ENCODE data around the gene PDCD1. TPM values are rescaled to one million over a fixed set of nuclear protein-coding genes. Genes with fewer than 3 reads are reported as not detected.

The PDCD1 gene
- polyA plus RNA-seq, 1 donor (not counting 4 experiments of a cell fraction or from before 2014, with no cell fraction given) = not detected

DNA sequence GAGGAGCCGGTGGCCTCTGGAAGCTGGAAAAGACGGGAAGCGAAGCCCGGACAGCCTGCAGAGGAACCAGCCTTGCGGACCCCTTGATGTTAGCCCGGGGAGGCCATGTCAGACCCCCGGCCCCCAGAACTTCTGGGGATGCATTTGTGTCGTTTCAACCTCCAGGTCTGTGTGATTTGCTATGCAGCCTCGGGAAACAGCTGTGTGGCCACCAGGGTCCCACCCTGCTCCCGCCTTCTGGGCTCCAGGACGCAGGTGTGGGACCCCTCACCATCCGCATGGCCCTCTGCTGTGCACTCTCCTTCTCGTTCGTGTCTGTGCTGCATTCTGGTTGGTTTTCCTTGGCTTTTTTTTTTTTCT, 36.5 kb downstream of the PDCD1 start:
- H3K79me2 ChIP-seq (ENCODE audit: control insufficient read depth, insufficient read depth, low read length) = no peaks in the 10 kb centered on the region
- peaks cover 5% of the 10 kb centered on the region for H3K27me3 ChIP-seq (ENCODE audit: control insufficient read depth, extremely low read depth, insufficient read depth, low read length)
- no peaks in the 10 kb centered on the region for H3K4me1 ChIP-seq (ENCODE audit: control insufficient read depth, extremely low read depth, insufficient read depth, low read length)
- H3K9me3 ChIP-seq (ENCODE audit: control insufficient read depth, low read depth, low read length) = peaks cover 4% of the 10 kb centered on the region
- H3K27ac ChIP-seq (ENCODE audit: control insufficient read depth, insufficient read depth, low read length) = no peak overlapping the region
- no peaks in the 10 kb centered on the region for H3K36me3 ChIP-seq (ENCODE audit: control insufficient read depth in 2 of 2, extremely low read depth in 1 of 2, insufficient read depth in 2 of 2, low read length in 2 of 2)
- H4K20me1 ChIP-seq (ENCODE audit: control insufficient read depth, extremely low read depth, insufficient read depth, low read length) = no peaks in the 10 kb centered on the region
- no peak overlapping the region for H3K4me3 ChIP-seq (ENCODE audit: control insufficient read depth in 2 of 3, extremely low read depth in 1 of 3, insufficient read depth in 2 of 3, low read depth in 1 of 3, low read length in 3 of 3)
- dilution Hi-C loops (cut with MboI; ENCODE audit: extremely low pct_ligation_motif_present, low sequenced_read_pairs) = no loop called here
- FAIRE-seq (no peak), DNase-seq (ENCODE audit: low read depth, low spot score) (no peak)
- no peak overlapping the region for H2AFZ ChIP-seq (ENCODE audit: control insufficient read depth, low read length)
- TF ChIP-seq EZH2 (IDR thresholded peaks at IDR 0.05; ENCODE audit: low read length) = no peak
- TF ChIP-seq, protein P1, sequence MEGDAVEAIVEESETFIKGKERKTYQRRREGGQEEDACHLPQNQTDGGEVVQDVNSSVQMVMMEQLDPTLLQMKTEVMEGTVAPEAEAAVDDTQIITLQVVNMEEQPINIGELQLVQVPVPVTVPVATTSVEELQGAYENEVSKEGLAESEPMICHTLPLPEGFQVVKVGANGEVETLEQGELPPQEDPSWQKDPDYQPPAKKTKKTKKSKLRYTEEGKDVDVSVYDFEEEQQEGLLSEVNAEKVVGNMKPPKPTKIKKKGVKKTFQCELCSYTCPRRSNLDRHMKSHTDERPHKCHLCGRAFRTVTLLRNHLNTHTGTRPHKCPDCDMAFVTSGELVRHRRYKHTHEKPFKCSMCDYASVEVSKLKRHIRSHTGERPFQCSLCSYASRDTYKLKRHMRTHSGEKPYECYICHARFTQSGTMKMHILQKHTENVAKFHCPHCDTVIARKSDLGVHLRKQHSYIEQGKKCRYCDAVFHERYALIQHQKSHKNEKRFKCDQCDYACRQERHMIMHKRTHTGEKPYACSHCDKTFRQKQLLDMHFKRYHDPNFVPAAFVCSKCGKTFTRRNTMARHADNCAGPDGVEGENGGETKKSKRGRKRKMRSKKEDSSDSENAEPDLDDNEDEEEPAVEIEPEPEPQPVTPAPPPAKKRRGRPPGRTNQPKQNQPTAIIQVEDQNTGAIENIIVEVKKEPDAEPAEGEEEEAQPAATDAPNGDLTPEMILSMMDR (optimal IDR thresholded peaks at IDR 0.05 in 1 of 3, IDR thresholded peaks at IDR 0.05 in 1 of 3, conservative IDR thresholded peaks at IDR 0.05 in 1 of 3; ENCODE audit: extremely low read depth in 1 of 3, insufficient read depth in 2 of 3, low read length in 3 of 3) = no peak
- no peaks in the 10 kb centered on the region for H3K9me1 ChIP-seq (ENCODE audit: control insufficient read depth, extremely low read depth, insufficient read depth, low read length)
- no peak overlapping the region for H3K9ac ChIP-seq (ENCODE audit: control insufficient read depth, extremely low read depth, insufficient read depth, low read length)
- no peak overlapping the region for H3K4me2 ChIP-seq (ENCODE audit: control insufficient read depth, extremely low read depth, insufficient read depth, low read depth, low read length)

DNA sequence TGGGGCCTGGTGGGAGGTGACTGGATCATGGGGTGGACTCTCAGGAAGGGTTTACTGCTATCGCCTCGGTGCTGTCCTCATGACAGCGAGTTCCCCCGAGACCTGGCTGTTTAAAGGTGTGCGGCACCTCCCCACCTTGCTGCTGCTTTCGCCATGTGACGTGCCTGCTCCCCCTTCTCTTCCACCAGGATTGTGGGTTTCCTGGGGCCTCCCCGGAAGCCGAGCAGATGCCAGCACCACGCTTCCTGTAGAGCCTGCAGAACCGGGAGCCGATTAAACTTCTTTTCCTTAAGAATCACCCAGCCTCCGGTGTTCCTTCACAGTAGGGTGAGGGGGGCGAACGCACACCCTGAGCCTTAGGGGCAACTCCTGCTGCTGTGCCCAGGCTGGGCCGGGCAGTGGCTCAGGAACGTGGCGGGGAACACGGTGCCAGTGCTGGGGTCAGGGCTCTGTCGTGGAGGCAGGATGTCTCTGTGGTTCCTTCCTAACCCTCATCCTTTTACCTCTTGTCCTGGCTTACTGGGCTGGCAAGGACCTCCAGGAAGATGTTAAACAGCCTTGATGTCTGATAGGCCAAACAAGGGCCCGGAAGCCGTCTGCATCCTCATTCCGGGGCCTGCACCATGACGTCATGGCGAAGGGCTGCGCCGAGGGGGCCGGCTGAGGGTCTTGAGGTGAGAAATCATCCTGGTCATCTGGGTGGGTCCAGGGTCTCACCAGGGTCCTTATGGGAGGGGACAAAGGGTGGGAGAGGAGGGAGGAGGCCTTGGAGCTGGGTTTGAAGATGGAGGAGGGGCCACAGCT, 37.0 kb downstream of the PDCD1 start:
- no peak overlapping the region for H3K4me3 ChIP-seq (ENCODE audit: control insufficient read depth in 2 of 3, extremely low read depth in 1 of 3, insufficient read depth in 2 of 3, low read depth in 1 of 3, low read length in 3 of 3)
- dilution Hi-C loops (cut with MboI; ENCODE audit: extremely low pct_ligation_motif_present, low sequenced_read_pairs) = no loop called here
- H3K27me3 ChIP-seq (ENCODE audit: control insufficient read depth, extremely low read depth, insufficient read depth, low read length) = peaks cover 11% of the 10 kb centered on the region

More for the DNA sequence above, 37.0 kb downstream of the PDCD1 start:
- Histone ChIP-seq H3K4me1 (ENCODE audit: control insufficient read depth, extremely low read depth, insufficient read depth, low read length) (no peaks in the 10 kb centered on the region), H3K27ac (ENCODE audit: control insufficient read depth, insufficient read depth, low read length) (no peak overlapping the region), H2AFZ (ENCODE audit: control insufficient read depth, low read length) (no peak overlapping the region), H3K9me1 (ENCODE audit: control insufficient read depth, extremely low read depth, insufficient read depth, low read length) (no peaks in the 10 kb centered on the region), H3K4me2 (ENCODE audit: control insufficient read depth, extremely low read depth, insufficient read depth, low read depth, low read length) (no peak overlapping the region), H3K79me2 (ENCODE audit: control insufficient read depth, insufficient read depth, low read length) (no peaks in the 10 kb centered on the region), H4K20me1 (ENCODE audit: control insufficient read depth, extremely low read depth, insufficient read depth, low read length) (no peaks in the 10 kb centered on the region), H3K36me3 (ENCODE audit: control insufficient read depth in 2 of 2, extremely low read depth in 1 of 2, insufficient read depth in 2 of 2, low read length in 2 of 2) (no peaks in the 10 kb centered on the region), H3K9me3 (ENCODE audit: control insufficient read depth, low read depth, low read length) (no peaks in the 10 kb centered on the region), H3K9ac (ENCODE audit: control insufficient read depth, extremely low read depth, insufficient read depth, low read length) (no peak overlapping the region)
- FAIRE-seq (no peak), DNase-seq (ENCODE audit: low read depth, low spot score) (no peak)
- TF ChIP-seq, protein P1 (optimal IDR thresholded peaks at IDR 0.05 in 1 of 3, IDR thresholded peaks at IDR 0.05 in 1 of 3, conservative IDR thresholded peaks at IDR 0.05 in 1 of 3; ENCODE audit: extremely low read depth in 1 of 3, insufficient read depth in 2 of 3, low read length in 3 of 3) = no peak
- TF ChIP-seq EZH2 (IDR thresholded peaks at IDR 0.05; ENCODE audit: low read length) = no peak

Data from keratinocyte (primary cell).